ENCODE results near the gene TMEM141.
A peak's percentile ranks its signal among the peaks of the same experiment; 100 is the strongest.

Gene TMEM141

DNA sequence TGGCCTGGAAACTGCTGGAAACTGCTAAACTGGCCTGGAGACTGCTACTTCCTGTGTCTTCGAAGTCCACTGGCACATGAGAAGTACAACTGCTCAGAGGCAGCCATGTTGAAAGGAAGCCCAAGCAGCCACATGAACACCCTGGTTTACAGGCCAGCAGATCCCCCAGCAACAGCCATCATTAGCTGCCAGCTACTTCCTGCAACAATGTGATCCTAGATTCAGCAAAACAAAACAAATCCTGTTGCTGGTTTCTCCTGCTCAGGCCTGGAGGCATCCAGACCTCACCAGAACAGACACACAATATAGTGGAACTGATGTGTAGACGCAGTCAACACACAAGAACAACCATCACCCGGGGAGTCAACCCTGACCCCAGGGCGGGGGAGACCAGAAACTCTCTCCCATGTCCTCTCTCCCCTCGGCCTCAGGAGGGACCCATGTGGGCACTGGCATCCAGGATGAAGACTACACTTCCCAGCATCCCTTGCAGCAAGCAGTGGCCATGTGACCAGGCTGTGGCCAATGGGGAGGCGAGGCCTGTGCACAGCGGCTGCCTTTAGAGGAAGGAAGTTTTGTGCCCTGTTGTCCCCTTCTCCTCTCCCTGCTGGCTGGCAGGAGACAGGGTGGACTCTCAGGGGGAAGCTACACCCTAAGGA is 17.6 kb upstream of the TMEM141 start:
- DNase-seq (ENCODE audit: low spot score), result peak; percentile 51

DNA sequence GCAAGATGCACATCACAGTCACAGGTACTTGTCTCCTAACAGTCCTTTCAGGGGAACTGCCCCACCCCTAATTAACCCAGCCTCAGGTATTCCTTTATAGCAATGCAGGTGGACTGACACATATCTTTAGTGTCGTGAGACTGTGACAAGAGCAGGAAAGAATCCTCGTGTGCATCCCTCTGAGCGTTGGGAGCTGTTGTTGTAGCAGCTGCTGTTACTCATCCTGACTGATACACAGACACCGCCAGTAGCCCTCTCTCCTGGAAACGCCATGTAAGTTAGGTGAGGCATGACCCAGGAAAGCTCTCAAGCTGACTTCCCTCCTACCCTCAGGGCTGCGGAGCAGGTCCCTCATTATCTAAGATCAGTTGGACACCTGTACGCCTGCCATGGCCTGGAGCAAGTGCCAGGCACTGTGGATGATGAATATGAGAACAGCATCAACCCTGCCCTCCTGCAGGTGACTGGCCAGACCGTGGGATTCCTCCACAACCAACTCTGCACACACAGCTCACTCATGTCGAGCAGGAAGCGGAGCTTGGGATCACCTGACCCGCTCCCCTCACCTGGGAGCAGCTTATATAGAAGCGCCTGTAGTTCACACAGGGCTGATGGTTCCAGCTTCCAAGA is 16.6 kb upstream of the TMEM141 start:
- in situ Hi-C loops (cut with MboI; ENCODE audit: low pct_unique_long_range_greater_than_20kb, low sequenced_read_pairs, unreplicated experiment), result loop anchor here (10.0 kb wide), 1 partner anchor 260 kb away; the partner anchor contains the start of gene FUT7
- TF ChIP-seq, protein P1, sequence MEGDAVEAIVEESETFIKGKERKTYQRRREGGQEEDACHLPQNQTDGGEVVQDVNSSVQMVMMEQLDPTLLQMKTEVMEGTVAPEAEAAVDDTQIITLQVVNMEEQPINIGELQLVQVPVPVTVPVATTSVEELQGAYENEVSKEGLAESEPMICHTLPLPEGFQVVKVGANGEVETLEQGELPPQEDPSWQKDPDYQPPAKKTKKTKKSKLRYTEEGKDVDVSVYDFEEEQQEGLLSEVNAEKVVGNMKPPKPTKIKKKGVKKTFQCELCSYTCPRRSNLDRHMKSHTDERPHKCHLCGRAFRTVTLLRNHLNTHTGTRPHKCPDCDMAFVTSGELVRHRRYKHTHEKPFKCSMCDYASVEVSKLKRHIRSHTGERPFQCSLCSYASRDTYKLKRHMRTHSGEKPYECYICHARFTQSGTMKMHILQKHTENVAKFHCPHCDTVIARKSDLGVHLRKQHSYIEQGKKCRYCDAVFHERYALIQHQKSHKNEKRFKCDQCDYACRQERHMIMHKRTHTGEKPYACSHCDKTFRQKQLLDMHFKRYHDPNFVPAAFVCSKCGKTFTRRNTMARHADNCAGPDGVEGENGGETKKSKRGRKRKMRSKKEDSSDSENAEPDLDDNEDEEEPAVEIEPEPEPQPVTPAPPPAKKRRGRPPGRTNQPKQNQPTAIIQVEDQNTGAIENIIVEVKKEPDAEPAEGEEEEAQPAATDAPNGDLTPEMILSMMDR (IDR thresholded peaks at IDR 0.05; ENCODE audit: extremely low read depth, insufficient read depth, missing control alignments), result no peak
- peak; percentile 2 for DNase-seq (ENCODE audit: low spot score)

More for the DNA sequence above, 17.6 kb upstream of the TMEM141 start:
- in situ Hi-C loops (cut with MboI; ENCODE audit: low pct_unique_long_range_greater_than_20kb, low sequenced_read_pairs, unreplicated experiment), result loop anchor here (10.0 kb wide), 1 partner anchor 261 kb away; the partner anchor contains the start of gene FUT7
- TF ChIP-seq, protein P1 (IDR thresholded peaks at IDR 0.05; ENCODE audit: extremely low read depth, insufficient read depth, missing control alignments), result no peak

DNA sequence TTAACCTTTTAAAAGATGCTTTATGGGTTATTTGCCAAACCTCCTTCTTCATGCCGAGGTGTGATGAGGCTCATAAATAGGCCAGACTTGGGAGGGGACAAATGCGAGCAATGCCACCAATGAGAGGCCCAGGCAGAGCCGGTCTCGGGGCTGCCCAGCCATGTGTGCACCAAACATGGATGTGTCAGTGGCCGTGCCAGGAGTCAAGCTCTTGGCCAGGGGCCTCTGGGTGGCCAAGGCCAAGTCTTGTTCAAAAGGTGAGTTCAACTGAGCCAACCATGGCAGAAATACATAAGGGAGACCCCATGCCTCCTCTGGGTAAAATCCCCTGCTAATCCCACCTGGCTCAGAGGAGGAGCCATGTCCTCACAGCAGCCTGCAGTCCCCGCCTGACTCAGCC is 16.0 kb upstream of the TMEM141 start:
- peak; percentile 2 for DNase-seq (ENCODE audit: low spot score)
- in situ Hi-C loops (cut with MboI; ENCODE audit: low pct_unique_long_range_greater_than_20kb, low sequenced_read_pairs, unreplicated experiment), result loop anchor here (10.0 kb wide), 1 partner anchor 260 kb away; the partner anchor contains the start of gene FUT7
- TF ChIP-seq, protein P1 (IDR thresholded peaks at IDR 0.05; ENCODE audit: extremely low read depth, insufficient read depth, missing control alignments), result no peak

DNA sequence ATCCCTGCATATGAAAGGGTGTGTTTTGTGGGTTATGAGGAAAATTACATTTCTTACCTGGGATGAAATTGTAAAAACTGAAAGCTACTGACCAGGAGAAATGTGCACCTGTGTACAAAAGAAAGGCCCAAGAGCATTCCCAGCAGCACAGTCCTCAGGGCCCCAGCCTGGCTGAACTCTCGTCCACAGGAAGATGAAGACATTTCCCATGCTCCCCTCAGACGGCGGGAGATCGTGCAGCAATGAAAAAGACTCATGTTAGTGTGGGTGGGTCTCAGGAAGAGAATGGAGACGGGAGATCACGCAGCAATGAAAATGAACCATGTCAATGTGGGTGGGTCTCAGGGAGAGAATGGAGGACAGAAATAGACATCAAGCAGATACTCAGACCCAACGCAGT is 14.2 kb upstream of the TMEM141 start:
- TF ChIP-seq, protein P1 (IDR thresholded peaks at IDR 0.05; ENCODE audit: extremely low read depth, insufficient read depth, missing control alignments), result no peak
- DNase-seq (ENCODE audit: low spot score), result peak; percentile 0
- in situ Hi-C loops (cut with MboI; ENCODE audit: low pct_unique_long_range_greater_than_20kb, low sequenced_read_pairs, unreplicated experiment), result loop anchor here (10.0 kb wide), 1 partner anchor 258 kb away; the partner anchor contains the start of gene FUT7

DNA sequence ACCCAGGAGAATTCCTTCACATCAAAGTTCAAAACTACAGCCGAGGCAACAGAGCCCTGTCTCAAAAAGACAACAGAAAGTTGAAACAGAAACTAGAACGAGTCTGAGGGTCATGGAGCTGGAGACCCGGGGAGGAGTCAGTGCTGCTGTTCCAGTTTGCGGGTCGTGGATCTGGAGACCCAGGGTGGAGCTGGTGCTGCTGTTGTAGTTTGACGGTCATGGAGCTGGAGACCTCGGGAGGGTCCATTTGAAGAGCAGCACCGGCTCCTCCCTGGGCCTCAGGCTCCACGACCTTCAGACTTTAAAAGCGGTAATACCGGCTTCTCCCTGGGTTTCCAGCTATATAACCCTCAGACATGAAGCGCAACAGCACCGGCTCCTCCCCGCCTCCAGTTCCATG is 13.8 kb upstream of the TMEM141 start:
- in situ Hi-C loops (cut with MboI; ENCODE audit: low pct_unique_long_range_greater_than_20kb, low sequenced_read_pairs, unreplicated experiment), result loop anchor here (10.0 kb wide), 1 partner anchor 257 kb away; the partner anchor contains the start of gene FUT7
- TF ChIP-seq, protein P1 (IDR thresholded peaks at IDR 0.05; ENCODE audit: extremely low read depth, insufficient read depth, missing control alignments), result no peak
- DNase-seq (ENCODE audit: low spot score), result peak; percentile 0

DNA sequence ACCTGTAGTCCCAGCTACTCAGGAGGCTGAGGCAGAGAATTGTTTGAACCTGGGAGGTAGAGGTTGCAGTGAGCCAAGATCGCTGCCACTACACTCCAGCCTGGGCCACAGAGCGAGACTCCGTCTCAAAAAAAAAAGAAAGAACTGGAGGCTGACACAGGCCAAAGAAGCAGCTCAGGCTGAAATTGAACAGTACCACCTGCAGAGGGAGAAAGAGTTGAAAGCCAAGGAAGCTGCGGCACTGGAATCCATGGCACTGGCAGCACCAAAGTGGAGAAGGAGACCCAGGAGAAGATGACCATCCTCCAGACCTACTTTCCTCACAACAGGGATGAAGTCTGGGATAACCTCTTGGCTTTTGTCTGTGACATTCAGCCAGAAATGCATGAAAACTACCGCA is 11.3 kb upstream of the TMEM141 start:
- in situ Hi-C loops (cut with MboI; ENCODE audit: low pct_unique_long_range_greater_than_20kb, low sequenced_read_pairs, unreplicated experiment), result loop anchor here (10.0 kb wide), 1 partner anchor 255 kb away; the partner anchor contains the start of gene FUT7
- TF ChIP-seq, protein P1 (IDR thresholded peaks at IDR 0.05; ENCODE audit: extremely low read depth, insufficient read depth, missing control alignments), result no peak
- peak; percentile 0 for DNase-seq (ENCODE audit: low spot score)
